Keratinocyte (primary cell): ENCODE results near the gene CMSS1.

Source experiments
- CTCF ChIP-seq, 3 experiments: IDR thresholded peaks in 1 of 3; conservative IDR thresholded peaks in 1 of 3; optimal IDR thresholded peaks in 1 of 3; 2 replicates in 2 of 3; 3 replicates in 1 of 3; pipeline versions ENCODE3 to v1.5.1; 2011; ENCODE audit warnings: low read length in 3 of 3, mild to moderate bottlenecking in 3 of 3, moderate library complexity in 2 of 3, control low read depth in 1 of 3, inconsistent platforms in 1 of 3; ENCODE audit not compliant: insufficient read depth in 2 of 3; ENCODE audit errors: extremely low read depth in 1 of 3
- EZH2 ChIP-seq: IDR thresholded peaks from one replicate; pipeline ENCODE4 v1.6.1; 2012; ENCODE audit warnings: inconsistent platforms, mild to moderate bottlenecking, low read length, moderate library complexity

DNA sequence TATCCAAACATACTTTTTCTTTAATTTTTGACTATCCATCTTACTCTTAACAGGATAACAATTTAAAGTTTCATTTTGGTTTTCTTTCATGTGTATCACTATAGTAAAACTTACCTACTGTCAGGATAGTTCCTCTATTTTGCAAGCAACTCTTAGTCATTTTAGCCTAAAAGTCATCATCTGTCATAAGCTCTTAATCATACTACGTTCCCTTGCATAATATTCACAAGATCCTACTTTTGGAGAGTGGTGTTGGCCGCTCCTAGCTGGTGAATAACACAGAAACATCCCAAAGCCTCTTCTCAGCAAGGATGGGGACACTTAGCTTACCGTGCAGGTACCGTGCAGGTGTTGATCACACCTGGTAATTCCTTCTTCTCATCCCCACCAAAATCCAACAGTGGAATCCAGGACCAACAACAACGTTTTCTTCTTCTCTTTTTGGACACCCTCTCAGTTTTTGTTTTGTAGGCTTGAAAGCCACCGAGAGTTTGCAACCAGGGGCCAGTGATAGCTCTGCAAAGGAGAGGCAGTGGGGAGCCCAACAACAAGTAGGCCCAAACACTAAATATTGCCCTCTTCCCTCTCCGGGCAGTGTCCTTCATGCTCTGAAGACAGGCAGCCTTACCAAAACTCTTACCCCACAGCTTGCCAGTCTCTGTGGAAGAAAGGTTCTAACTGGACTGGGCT lies 296.2 kb downstream of the CMSS1 start:
- no peak for TF ChIP-seq CTCF (optimal IDR thresholded peaks at IDR 0.05 in 1 of 3, IDR thresholded peaks at IDR 0.05 in 1 of 3, conservative IDR thresholded peaks at IDR 0.05 in 1 of 3; ENCODE audit: extremely low read depth in 1 of 3, insufficient read depth in 2 of 3, low read length in 3 of 3)
- no peak for TF ChIP-seq EZH2
